GM04503 (cell line): ENCODE results near the gene CHMP5.

Experiments used
- DNase-seq: peaks from one replicate; pipeline ENCODE4 v3.0.0-alpha.2; 2012; ENCODE audit warnings: low read depth

CHMP5 gene

GRCh38 chr9:33244137-33244784 is 20.6 kb upstream of the CHMP5 start:
- DNase-seq, result no peak

DNA sequence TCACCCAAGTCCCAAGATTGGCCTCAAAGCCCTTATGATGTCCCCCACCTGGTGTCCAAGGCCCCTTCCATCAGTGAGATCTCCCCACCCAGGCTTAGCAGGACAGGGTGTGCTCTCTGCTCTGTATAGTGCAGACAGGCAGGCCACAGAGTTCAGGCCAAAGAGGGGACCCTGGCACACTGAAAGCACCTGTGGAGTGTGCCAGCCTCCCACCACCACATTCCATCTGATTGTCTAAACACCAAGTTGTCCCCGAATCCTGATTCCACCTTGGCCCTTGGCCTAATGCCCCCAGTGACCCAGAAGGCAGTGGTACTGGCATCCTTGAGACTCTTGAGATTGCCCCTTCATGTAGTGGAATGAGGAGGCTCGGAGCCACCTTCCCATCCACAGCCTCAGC is 19.5 kb upstream of the CHMP5 start:
- no peak for DNase-seq

- no peak for DNase-seq
Observed at GRCh38 chr9:33246269-33246860, 18.5 kb upstream of the CHMP5 start.

DNA sequence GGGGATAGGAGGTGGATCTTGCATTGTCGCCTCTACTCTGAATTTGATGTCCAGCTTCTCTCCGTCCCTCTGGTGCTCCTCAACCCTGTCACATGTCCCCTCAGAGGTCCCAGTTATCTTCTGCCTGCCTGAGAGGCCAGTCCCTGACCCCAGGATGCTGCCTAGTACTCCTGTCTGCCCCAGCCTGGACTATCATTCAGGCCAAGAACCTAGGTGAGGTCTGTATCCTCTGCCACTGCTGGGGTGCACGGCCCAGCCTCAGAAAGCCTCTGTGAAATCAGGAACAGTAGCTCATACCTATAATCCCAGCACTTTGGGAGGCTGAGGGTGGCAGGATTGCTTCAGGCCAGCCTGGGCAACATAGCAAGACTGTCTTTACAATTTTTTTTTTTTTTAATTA is 16.2 kb upstream of the CHMP5 start:
- no peak for DNase-seq

DNA sequence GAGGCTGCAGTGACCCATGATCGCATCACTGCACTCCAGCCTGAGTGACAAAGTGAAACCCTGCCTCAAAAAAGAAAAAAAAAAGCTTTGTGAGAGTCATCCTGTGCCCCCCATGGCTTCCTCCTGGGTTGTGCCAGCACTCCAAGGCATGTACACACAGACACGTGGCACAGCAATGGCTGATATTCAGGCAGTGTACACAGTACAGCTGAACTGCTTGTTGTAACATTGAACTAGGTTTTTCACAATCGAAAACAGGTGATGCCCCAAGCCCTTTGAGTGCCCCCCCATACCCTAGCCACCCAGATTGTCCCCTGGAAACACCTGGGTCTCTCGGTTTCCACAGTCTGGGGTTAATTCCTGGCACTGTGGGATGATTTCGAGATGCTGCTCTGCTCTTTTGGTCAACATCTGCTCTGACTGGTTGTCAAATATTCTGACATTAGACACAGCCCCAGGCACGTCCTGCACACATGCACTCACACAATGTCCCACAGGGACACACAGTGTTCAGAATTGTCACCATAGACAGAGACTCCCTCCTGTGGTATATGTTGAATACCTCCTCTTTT is 15.7 kb upstream of the CHMP5 start:
- DNase-seq, result no peak

DNA sequence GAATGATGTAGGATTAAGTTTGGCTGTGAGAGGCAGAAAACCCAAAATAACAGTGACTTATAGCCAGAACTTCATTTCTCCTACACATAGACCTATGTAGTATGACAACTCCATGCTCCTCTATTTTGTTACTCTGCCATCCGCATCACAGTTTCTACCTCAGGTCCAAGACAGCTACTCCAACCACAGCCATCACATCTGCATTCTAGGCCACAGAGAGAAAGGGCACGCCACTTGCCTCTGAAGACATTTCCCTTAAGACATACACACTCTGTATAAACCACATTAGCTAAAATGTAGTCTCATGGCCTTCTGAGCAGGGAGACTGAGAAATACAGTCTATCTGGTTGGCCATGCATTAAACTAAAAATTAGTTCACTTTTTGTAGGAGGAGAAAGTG is 14.9 kb upstream of the CHMP5 start:
- no peak for DNase-seq

- peak; percentile 56 for DNase-seq
Observed at GRCh38 chr9:33250458-33250995, 14.3 kb upstream of the CHMP5 start.

- no peak for DNase-seq
Observed at GRCh38 chr9:33254211-33254610, 10.6 kb upstream of the CHMP5 start.

GRCh38 chr9:33255014-33255413 is 9.8 kb upstream of the CHMP5 start:
- no peak for DNase-seq

- DNase-seq, result no peak
Observed at GRCh38 chr9:33255471-33255870, 9.4 kb upstream of the CHMP5 start.

DNA sequence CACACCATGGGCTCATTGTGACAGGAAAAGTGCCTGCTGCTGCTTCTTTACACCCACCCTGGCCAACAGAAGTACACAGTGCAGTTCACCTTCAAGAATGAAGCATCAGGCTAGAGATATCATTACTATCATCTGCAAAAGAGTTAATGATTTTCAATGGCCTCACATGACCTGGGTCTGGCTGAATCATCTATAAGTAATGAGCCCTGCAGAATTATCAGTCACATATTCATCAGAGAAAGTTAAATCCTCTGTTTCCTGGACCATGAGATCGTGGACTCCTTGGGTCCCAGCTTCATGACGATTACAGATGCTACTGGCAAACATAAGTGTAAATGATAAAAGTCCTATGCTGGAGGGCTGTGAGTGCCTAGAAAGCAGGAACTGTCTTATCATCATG is 8.6 kb upstream of the CHMP5 start:
- DNase-seq, result no peak

DNA sequence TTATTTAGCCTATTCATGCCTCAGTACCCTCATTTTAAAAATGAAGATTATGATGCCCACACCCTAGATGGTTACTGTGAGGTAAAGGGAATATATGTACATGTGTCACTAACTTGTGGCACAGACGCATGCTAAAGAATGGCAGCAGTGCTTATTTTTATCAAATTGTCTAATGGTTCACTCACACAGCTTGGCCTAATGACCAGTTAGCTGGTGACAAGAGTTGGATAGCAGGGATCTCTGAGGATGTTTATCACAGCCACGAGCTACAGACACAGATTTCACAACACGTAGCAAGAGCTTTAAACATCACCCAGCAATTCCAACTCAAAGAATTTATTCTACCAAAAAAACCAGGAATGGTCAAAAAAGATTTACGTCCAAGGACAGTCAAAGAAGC is 7.6 kb upstream of the CHMP5 start:
- no peak for DNase-seq

GRCh38 chr9:33260372-33260771 is 4.5 kb upstream of the CHMP5 start:
- DNase-seq, result no peak

GRCh38 chr9:33263131-33264002 is 1.5 kb upstream of the CHMP5 start:
- DNase-seq, result no peak

DNA sequence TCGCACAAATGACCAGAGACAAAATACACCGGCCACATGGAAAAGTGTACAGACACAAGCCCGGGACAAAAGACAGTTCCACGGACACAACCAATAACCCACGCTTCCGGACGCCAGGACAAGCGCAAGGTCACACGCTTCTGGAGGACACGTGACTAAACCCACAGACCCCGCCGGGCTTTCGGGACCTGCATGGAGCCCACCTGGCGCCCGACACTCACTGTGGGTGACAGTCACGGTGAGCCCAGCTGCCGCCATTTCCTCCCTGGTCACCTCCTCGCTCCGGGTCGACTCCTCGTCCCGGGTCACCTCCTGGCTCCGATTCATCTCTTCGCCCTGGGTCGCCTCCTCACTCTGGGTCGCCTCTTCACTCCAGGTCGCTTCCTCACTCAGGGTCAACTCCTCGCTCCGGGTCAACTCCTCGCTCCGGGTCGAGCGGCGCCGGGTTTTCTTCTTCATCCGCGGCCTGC is 811 bp upstream of the CHMP5 start:
- DNase-seq, result no peak

DNA sequence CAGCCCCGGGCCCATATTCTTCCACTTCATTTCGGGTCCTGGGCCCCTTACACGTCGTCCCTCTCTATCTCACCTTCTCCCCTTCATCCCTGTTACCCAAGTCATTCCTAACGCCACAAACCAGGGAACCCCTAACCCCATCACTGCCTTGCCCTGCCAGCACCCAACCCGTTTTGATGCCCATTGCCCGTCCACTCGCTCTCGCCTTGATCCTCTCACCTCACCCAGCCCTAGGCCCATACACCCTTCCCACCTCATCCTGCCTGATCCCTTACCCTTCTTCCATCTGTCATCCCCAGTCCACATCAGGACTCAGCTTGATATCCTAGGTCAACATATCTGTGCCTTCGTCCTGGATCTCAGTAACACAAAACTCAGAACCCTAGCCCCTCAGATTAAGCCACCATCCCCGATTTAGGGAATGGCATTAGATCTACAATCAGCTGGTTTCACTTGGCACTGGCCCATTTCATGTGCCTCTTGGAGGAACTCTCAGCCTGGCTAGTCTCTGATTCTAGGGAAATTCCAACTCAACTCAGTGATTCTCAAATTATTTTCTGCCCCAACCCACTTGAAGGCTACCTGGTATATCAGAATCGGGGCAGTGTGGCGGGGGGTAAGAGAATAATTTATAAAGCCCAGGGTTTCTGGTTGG is 489 bp downstream of the CHMP5 start:
- no peak for DNase-seq

GRCh38 chr9:33267151-33267767 is 2.4 kb downstream of the CHMP5 start:
- no peak for DNase-seq

DNA sequence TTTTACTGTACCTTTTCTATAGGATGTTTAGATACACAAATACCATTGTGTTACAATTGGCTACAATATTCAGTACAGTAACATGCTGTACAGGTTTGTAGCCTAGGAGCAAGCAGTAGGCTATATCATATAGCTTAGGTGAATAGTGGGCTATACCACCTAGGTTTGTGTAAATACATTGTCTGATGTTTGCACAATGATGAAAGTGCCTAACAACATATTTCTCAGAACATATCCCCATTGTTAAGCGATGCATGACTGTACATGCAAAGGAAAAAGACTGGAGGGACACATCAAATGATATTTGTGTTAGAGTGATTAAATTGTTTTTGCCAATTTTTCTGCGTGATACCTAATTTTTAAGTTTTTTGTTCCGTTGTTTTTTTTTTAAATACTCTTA is 5.3 kb downstream of the CHMP5 start:
- DNase-seq, result no peak

DNA sequence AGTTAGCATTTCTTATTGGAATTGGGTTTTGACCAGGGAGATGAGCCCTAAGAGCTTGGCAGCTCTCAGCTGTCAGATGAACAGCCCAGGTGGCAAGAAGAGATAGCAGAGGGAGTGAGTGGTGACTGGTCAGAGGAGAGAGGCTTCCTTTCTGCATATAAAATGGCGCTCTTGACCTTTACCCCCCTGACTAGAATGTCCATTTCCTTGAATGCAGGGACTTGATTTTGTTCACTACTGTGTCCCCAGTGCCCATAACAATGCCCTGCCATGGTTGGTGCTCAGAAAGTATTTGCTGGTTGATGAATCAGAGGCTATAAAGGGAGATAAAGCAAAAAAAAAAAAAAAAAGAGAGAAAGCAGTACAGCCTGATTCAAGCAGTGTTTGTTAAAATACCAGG is 7.2 kb downstream of the CHMP5 start:
- DNase-seq, result no peak

DNA sequence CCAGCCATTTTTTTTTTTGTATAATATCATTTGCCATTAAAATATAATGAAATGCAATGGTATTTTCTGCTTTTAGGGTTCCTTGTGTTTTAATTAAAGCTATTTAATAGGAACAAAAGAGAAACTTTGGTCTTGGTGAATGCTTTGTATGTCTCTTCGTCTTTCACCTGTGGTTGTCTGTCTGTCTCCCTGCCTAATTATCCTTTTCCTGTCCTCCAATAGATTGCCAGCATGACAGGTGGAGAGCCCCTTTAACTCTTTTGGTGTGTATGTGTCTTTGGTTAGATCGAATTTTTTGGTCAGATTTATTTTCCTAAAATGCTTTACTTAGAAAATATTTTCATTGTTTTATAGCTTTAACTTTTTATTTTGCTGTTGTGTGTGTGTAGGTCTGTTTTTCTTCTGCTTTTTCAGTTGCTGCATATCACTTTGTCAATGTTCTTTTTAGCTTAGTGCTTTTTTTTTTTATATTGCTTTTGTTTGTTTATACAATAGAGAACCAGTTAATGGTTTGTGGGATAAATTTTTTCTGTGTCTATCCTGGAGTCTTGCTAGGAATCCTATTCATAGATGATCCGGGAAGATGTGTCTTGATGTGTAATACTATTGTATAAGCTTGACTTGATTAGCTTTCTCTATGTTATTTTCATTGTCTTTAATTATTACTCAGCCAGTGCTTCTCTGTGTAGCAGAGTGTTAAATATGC is 8.6 kb downstream of the CHMP5 start:
- DNase-seq, result no peak

GRCh38 chr9:33273972-33274328 is 9.1 kb downstream of the CHMP5 start:
- DNase-seq, result no peak
